ENCODE results near the gene GMNN.
"Not testable (repeated sequence)": the region's sequence is repeated elsewhere in the genome, so short reads cannot be mapped to it uniquely, and the experiment has no call there.

The GMNN gene

DNA sequence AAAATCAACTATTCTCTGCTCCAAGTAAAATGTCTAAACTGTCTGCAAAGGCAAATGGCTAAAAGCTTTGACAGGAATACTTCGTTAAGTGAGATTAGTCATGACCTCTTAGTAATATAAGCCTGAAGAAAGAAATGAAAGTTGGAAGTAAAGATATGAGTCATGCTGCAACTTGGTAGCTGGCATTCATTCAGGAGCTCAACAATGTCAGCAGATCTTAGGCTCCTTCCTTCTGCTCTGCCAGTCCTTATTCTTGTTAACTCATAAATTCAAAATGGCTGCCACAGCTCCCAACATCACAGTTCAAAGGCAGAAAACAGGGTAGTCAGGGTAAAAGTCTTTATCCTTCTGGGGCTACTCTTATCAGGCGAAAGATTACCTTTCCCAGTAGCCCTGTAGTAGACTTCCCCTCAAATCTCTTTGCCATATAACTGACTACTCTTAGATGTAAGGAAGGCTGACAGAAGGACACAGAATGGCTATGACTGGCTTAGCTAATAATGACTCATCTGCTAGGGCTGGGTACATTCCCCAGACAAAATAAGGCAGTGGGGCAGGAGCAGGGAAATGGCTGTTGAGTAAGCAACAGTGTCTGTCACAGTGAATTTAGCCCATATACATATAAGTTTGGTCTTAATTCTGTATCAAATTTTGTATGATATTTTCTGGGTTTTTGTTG is 31.3 kb upstream of the GMNN start:
- TF ChIP-seq, protein P1, sequence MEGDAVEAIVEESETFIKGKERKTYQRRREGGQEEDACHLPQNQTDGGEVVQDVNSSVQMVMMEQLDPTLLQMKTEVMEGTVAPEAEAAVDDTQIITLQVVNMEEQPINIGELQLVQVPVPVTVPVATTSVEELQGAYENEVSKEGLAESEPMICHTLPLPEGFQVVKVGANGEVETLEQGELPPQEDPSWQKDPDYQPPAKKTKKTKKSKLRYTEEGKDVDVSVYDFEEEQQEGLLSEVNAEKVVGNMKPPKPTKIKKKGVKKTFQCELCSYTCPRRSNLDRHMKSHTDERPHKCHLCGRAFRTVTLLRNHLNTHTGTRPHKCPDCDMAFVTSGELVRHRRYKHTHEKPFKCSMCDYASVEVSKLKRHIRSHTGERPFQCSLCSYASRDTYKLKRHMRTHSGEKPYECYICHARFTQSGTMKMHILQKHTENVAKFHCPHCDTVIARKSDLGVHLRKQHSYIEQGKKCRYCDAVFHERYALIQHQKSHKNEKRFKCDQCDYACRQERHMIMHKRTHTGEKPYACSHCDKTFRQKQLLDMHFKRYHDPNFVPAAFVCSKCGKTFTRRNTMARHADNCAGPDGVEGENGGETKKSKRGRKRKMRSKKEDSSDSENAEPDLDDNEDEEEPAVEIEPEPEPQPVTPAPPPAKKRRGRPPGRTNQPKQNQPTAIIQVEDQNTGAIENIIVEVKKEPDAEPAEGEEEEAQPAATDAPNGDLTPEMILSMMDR (IDR thresholded peaks at IDR 0.05; ENCODE audit: borderline replicate concordance, insufficient read depth, low read depth, low read length), result no peak
- H3K4me3 ChIP-seq (ENCODE audit: low read depth, low read length), result no peak overlapping the region

DNA sequence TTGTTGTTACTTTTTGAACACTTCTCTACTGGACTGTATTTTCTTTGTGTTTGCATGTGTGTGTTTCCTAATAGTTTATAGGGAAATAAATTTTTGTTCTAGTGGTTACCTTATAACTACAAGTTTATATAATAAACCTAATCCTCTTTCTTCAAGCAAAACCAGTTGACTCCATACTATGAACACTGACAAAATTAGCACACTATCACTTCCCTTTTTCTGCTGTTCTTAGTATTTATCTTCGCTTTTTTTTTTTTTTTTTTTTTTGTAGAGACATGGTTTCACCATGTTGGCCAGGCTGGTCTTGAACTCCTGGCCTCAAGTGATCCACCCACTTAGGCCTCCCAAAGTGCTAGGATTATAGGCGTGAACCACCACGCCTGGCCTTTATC is 30.8 kb upstream of the GMNN start:
- TF ChIP-seq, protein P1 (IDR thresholded peaks at IDR 0.05; ENCODE audit: borderline replicate concordance, insufficient read depth, low read depth, low read length), result no peak
- no peak overlapping the region for H3K4me3 ChIP-seq (ENCODE audit: low read depth, low read length)

DNA sequence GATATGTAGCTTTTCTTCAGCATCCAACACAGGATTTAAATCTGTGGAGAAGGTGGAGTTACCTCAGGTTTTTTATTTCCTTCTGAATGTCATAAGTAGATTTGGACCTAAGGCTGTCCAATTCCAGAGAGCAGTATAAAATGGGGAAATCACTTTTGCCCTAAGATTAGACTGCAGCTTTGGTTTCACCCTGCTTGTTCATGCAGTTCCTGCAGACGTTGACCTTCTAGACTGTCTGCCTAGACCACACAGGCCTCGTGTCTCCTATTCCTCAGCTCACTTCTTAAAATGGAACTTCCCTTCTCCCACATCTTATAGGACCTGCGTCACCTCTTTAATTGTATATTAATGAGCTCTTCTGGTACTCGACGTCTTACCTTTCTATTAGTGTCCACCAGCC is 29.8 kb upstream of the GMNN start:
- no peak overlapping the region for H3K4me3 ChIP-seq (ENCODE audit: low read depth, low read length)
- TF ChIP-seq, protein P1 (IDR thresholded peaks at IDR 0.05; ENCODE audit: borderline replicate concordance, insufficient read depth, low read depth, low read length), result no peak

DNA sequence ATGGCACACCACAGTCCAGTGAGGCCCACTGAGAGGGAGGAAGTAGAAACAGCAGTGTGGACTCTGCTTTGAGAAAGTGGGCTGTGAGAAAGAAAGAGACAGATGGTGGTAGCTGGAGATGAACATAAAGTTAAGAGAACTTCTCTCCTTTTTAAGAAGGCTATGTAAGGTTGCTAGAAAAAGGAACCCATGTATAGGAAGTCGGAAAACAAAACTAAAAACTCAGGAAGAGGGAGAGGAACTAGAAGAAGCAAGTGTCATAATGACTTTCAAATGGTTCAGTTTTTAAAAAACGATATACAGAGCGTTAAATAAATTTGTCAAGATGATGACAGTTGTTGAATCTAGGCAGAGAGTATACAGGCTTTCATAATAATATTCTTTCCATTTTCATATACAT is 25.4 kb upstream of the GMNN start:
- no peak overlapping the region for H3K4me3 ChIP-seq (ENCODE audit: low read depth, low read length)
- TF ChIP-seq, protein P1 (IDR thresholded peaks at IDR 0.05; ENCODE audit: borderline replicate concordance, insufficient read depth, low read depth, low read length), result no peak

DNA sequence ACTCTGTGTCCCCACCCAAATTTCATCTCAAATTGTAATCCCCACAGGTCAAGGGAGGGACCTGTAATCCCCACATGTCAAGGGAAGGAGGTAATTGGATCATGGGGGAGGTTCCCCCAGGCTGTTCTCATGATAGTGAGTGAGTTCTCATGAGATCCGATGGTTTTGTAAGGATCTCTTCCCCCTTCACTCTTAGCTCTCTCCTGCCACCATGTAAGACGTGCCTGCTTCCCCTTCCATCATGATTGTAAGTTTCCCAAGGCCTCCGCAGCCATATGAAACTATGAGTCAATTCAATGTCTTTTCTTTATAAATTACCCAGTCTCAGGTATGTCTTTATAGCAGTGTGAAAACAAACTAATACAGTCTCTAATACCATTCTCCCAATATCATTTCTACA is 23.9 kb upstream of the GMNN start:
- H3K4me3 ChIP-seq (ENCODE audit: low read depth, low read length), result not testable (repeated sequence)

DNA sequence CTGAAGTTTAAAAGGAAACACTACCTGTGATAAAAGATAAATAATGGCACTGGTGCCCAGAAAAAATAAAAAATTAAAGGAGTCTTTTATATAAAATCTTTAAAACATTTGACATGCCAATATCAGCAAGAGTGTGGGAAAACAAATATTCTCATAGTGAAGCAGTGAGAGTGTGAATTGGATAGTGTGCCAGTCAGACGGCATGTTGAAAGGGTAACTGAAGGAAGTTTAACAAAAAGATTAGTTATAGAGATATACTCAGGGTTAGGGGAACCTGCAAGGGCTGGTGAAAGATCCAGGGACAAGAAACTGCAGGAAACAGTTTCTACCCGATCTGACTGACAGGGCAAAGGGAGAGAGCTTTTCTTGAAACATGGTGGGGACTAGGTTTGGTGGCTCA is 22.2 kb upstream of the GMNN start:
- TF ChIP-seq, protein P1 (IDR thresholded peaks at IDR 0.05; ENCODE audit: borderline replicate concordance, insufficient read depth, low read depth, low read length), result no peak
- H3K4me3 ChIP-seq (ENCODE audit: low read depth, low read length), result no peak overlapping the region

DNA sequence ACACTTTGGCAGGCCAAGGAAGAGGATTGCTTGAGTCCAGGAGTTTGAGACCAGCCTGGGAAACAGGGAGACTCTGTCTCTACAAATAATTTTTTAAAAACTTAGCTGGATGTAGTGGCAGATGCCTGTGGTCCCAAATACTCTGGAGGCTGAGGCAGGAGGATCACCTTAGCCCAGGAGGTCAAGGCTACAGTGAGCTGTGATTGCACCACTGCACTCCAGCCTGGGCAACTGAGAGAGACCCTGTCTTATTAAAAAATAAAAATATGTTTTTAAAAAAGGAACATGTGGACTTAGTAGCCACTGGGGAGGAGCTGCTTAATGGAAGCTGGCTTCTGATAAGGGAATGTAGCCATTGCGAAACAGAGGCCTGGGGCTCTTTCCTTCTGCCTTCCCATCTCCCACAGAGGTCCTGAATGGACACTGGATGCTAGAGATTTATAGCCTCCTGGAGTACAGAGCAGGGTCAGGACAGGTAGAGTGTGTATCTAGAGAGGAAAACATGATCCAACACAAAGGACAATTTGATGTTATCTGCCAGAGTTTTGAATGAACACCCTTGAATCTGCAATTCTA is 21.7 kb upstream of the GMNN start:
- TF ChIP-seq, protein P1 (IDR thresholded peaks at IDR 0.05; ENCODE audit: borderline replicate concordance, insufficient read depth, low read depth, low read length), result no peak
- H3K4me3 ChIP-seq (ENCODE audit: low read depth, low read length), result no peak overlapping the region

Data from GM12875 (cell line).